GM21390 (cell line): ENCODE measurements around the gene CACNB1.

Experiments used
- ATAC-seq: cut with Tn5 transposase; IDR thresholded peaks from one replicate; pipeline ENCODE4 v1.9.1; 2021; ENCODE audit not compliant: unreplicated experiment

Gene CACNB1

DNA sequence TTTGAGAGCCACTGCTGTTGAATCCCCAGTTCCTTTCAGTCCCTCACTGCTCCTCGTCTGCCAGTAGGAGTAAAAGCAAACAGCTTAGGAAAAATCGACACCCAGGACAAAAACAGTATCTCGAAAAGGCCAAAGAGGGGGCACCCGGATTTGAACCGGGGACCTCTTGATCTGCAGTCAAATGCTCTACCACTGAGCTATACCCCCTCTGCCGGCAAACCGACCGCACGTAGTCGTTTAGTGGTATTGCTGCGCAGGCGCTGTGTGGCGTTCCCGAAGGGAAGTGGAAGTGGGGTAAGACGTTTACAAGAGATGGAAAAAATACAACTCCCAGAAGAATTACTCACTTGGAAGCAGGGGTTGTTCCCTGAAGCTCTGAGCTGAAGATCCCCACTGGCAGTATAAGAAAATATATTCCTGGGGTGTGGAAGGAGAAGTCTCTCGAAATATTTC lies 43.8 kb downstream of the CACNB1 start:
- ATAC-seq, result peak; percentile 40

GRCh38 chr17:39151943-39152818 lies 45.3 kb downstream of the CACNB1 start:
- ATAC-seq, result no peak

GRCh38 chr17:39151150-39151942 lies 46.1 kb downstream of the CACNB1 start, which contains the start of gene PLXDC1:
TSS of gene PLXDC1 (minus strand) at chr17:39151637. CDS start at chr17:39151437, 200 bp downstream.
- no peak for ATAC-seq

- ATAC-seq, result no peak
Measured at GRCh38 chr17:39150795-39151149, 46.7 kb downstream of the CACNB1 start.

GRCh38 chr17:39150104-39150634 lies 47.3 kb downstream of the CACNB1 start:
- ATAC-seq, result no peak

- ATAC-seq, result no peak
Measured at GRCh38 chr17:39147221-39148185, 50.0 kb downstream of the CACNB1 start.

DNA sequence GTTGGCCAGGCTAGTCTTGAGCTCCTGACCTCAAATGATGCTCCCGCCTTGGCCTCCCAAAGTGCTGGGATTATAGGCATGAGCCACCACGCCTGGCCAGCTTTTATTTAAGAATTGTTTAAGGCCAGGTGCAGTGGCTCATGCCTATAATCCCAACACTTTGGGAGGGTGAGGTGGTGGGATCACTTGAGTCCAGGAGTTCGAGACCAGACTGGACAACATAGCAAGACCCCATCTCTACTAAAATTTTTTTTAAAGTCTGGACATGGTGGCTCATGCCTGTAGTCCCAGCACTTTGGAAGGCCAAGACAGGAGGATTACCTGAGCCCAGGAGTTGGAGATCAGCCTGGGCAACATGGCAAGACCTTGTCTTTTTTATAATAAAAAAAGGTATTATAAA lies 51.2 kb downstream of the CACNB1 start:
- ATAC-seq, result no peak

DNA sequence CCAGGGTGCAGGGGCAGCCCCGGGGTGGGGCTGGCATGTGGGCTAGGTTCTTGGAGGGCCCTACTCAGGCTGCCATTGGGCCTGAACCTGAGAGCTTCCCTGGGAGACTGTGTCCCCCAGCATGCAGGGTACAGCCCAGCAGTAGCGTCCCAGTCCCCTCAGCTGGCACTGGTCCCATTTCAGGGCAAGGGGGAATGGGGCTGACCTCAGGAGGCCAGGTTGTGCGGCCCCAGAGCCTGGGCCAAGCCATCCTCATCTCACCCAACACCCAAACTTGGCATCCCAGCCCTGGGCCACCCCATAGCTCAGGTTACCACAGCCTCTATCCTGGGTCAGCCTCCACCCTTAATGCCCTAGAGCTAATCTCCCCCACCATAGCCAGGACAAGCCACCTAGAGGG lies 52.3 kb downstream of the CACNB1 start:
- ATAC-seq, result no peak

DNA sequence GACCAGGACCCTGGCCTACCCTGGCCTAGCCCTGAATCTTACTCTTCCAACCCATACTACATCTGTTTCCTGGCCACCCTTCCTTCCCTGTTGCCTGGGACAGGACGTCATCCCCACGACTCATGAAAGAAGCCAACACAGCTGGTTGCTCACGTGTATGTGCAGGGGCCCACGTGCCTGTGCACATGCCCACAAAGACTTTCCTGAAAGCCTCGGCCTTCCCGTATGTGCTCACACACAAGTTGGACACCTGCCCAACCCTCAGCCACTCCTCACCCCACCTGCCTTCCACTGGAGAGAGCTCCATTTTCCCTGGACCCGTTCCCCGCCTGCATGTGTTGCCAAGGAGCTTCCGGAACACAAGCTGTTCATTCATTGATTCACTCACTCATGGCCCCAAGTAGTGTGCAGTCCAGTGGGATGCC lies 53.0 kb downstream of the CACNB1 start:
- ATAC-seq, result no peak

GRCh38 chr17:39143552-39144093 lies 53.8 kb downstream of the CACNB1 start:
- no peak for ATAC-seq

DNA sequence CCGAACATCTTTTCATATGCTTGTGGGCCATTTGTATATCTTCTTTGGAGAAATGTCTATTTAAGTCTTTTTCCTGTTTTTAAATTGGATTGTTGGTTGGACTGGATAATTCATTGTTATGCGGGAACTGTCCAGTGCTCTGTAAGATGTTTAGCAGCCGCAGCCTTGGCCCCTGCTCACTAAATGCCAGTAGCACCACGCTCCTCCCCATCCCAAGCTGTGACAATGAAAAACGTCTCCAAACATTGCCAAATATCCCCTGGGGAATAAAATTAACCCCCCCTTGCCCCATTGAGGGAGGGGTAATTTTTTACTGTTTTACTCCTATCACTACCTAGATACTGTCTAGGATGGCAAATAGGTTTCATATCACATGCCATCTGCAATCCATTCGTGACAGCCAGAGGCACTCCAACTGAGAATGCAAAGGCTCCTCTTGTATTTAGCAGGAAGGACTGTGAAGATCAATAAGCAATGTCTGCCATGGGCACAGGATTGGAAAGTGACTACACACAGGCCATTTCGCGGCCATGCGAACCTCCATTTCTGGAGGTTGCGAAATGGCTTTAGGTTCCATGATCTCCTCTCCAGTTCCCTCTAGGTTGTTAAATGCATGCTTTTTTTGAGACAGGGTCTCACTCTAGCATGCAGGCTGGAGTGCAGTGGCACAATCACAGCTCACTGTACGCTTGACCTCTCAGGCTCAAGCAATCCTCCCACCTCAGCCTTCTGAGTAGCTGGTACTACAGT lies 55.4 kb downstream of the CACNB1 start:
- no peak for ATAC-seq

DNA sequence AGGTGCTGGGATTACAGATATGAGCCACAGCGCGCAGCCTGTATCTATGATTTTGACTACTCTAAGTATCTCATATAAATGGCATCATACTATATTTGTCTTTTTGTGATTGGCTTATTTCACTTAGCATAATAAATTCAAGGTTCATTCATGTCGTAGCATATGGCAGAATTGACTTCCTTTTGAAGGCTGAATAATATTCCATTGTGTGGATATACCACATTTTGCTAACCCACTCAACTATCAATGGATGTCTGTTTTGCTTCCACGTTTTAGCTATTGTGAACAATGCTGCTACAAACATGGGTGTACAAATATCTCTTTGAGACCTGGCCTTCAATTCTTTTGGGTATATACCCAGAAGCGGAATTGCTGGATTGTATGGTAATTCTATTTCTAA lies 56.2 kb downstream of the CACNB1 start:
- no peak for ATAC-seq

DNA sequence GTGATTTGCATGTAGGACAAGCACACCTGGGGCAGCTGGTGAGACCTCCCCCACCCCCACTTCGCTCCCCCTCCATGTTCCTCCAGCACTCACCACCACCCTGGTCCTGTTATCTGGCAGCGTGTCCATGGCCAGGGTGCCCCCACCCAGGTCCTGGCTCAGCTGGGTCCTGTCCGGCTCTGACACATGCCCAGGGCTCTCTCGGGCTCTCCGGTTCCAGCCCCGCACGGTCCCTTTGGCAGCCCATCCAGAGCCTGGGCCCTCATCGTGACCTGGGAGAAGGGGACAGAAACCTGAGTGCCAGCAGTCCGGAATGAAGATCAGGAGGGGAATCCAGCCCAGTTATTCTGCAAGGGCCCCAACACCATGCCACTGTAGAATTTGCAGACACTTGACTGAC lies 57.9 kb downstream of the CACNB1 start:
- ATAC-seq, result no peak

DNA sequence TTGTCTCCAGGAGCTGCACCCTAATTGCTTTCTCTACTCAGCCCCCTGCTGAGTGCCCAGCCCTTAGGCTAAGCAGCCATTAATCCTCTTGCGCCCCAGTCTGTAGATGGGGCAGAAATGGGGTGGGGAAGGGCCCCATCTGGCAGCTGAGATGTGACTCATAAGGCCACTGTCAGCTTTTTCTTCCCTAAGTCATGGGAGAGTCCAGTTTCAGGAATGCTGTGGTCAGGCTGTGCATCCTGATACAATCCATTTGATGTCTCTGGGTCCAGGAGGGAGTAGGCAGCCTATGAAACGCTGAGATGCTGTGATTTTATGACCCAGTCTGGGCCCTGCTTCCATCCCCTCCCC lies 58.3 kb downstream of the CACNB1 start:
- ATAC-seq, result no peak

- no peak for ATAC-seq
Measured at GRCh38 chr17:39138431-39139160, 58.9 kb downstream of the CACNB1 start.

DNA sequence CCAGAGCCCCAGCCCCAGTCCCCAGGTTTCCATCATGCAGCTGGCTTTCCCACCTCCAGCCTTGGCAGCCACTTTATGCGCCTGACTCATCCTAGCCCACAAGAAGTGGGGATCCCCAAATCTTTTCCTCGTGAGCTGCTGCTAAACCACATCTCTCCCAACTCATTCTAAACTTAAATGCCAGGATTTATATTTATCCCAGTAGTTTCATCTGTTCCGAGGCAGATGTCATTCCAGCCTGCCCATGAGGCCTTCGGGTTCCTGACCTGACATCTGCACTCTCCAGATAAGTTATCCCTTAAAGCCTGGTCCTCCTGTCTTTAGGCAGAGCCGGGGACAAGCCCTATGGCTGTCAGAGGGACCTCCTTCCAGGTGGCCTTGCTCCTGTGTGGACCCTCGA lies 62.6 kb downstream of the CACNB1 start:
- ATAC-seq, result no peak

DNA sequence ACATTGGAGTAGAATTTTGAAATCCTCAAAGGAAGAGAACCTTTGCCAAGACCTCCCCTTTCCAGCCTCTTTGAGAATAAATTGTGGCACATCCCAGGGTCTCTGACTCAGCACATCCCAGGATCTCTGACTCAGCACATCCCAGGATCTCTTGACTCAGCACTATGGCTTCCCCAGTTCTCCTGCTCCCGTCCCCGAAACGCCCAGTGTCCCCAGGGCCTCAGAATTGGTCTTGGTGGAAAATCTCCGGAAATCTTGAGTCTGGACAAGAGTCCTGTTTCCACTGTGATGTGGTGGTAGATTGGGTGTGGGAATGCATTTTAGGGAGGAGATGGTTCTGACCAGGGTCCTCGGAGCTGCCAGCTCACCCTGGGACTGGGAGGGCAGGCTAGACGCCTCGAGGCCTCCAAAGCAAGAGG lies 65.3 kb downstream of the CACNB1 start:
- no peak for ATAC-seq

- ATAC-seq, result no peak
Measured at GRCh38 chr17:39131616-39132015, 65.9 kb downstream of the CACNB1 start.

GRCh38 chr17:39130205-39130604 lies 67.3 kb downstream of the CACNB1 start:
- ATAC-seq, result no peak
